ENCODE results near the gene TSEN34.
"Not testable (repeated sequence)": the region's sequence is repeated elsewhere in the genome, so short reads cannot be mapped to it uniquely, and the experiment has no call there.

TSEN34 gene

DNA sequence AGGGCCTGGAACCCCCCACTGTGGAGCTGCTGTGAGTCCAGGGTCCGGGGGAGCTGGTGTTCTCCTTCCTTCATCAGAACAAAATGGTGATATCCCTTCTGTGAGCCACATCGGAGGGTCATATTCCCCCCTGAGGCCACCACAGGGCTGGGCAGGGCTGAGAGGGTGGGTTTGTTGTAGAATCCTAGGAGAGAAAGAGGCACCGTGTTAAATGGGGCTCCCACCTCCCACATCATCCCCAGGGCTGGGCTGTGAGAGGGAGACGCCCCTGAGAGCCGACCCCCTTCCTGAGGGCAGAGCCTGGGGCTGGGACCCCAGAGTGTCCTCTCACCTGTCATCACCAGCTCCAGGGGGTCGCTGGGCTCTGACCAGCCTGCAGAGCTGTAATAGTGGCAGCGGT is 30.8 kb downstream of the TSEN34 start:
- not testable (repeated sequence) for H3K9me3 ChIP-seq (ENCODE audit: control insufficient read depth in 2 of 2, low read length in 2 of 2); H3K27ac ChIP-seq (ENCODE audit: low read length); H3K4me1 ChIP-seq (ENCODE audit: control insufficient read depth, insufficient read depth, low read length); H3K9ac ChIP-seq (ENCODE audit: low read length in 2 of 2); H3K27me3 ChIP-seq (ENCODE audit: control insufficient read depth in 1 of 2, insufficient read depth in 2 of 2, low read length in 2 of 2); H3K36me3 ChIP-seq (ENCODE audit: control insufficient read depth in 2 of 2, insufficient read depth in 2 of 2, low read length in 2 of 2); H3K4me3 ChIP-seq (ENCODE audit: low read length in 2 of 2)

GRCh38 chr19:54222474-54223276 is 31.6 kb downstream of the TSEN34 start, which contains the start of gene LILRB3:
Gene LILRB3, minus strand, starts transcription at chr19:54223007. Its CDS starts 31 bp downstream, at chr19:54222976.
- not testable (repeated sequence) for H3K4me1 ChIP-seq (ENCODE audit: control insufficient read depth, insufficient read depth, low read length); H3K9ac ChIP-seq (ENCODE audit: low read length in 2 of 2); H3K4me3 ChIP-seq (ENCODE audit: low read length in 2 of 2); H3K36me3 ChIP-seq (ENCODE audit: control insufficient read depth in 2 of 2, insufficient read depth in 2 of 2, low read length in 2 of 2); H3K9me3 ChIP-seq (ENCODE audit: control insufficient read depth in 2 of 2, low read length in 2 of 2); H3K27ac ChIP-seq (ENCODE audit: low read length)
- peaks cover 0 to 12% of the 10 kb centered on the region in 2 donors for H3K27me3 ChIP-seq (ENCODE audit: control insufficient read depth in 1 of 2, insufficient read depth in 2 of 2, low read length in 2 of 2)

GRCh38 chr19:54223277-54223936 is 32.3 kb downstream of the TSEN34 start:
- not testable (repeated sequence) for H3K27ac ChIP-seq (ENCODE audit: low read length)

GRCh38 chr19:54223937-54224281 is 32.8 kb downstream of the TSEN34 start:
- not testable (repeated sequence) for H3K4me1 ChIP-seq (ENCODE audit: control insufficient read depth, insufficient read depth, low read length); H3K4me3 ChIP-seq (ENCODE audit: low read length in 2 of 2); H3K36me3 ChIP-seq (ENCODE audit: control insufficient read depth in 2 of 2, insufficient read depth in 2 of 2, low read length in 2 of 2); H3K9me3 ChIP-seq (ENCODE audit: control insufficient read depth in 2 of 2, low read length in 2 of 2); H3K27ac ChIP-seq (ENCODE audit: low read length); H3K9ac ChIP-seq (ENCODE audit: low read length in 2 of 2)
- peaks cover 5 to 12% of the 10 kb centered on the region in 2 donors for H3K27me3 ChIP-seq (ENCODE audit: control insufficient read depth in 1 of 2, insufficient read depth in 2 of 2, low read length in 2 of 2)

More at GRCh38 chr19:54223277-54223936, 32.3 kb downstream of the TSEN34 start:
- H3K9me3 ChIP-seq (ENCODE audit: control insufficient read depth in 2 of 2, low read length in 2 of 2); H3K36me3 ChIP-seq (ENCODE audit: control insufficient read depth in 2 of 2, insufficient read depth in 2 of 2, low read length in 2 of 2); H3K9ac ChIP-seq (ENCODE audit: low read length in 2 of 2); H3K4me1 ChIP-seq (ENCODE audit: control insufficient read depth, insufficient read depth, low read length); H3K4me3 ChIP-seq (ENCODE audit: low read length in 2 of 2): not testable (repeated sequence)
- H3K27me3 ChIP-seq (ENCODE audit: control insufficient read depth in 1 of 2, insufficient read depth in 2 of 2, low read length in 2 of 2): peaks cover 4 to 12% of the 10 kb centered on the region in 2 donors

GRCh38 chr19:54224619-54225018 is 33.5 kb downstream of the TSEN34 start:
- peaks cover 6 to 12% of the 10 kb centered on the region in 2 donors for H3K27me3 ChIP-seq (ENCODE audit: control insufficient read depth in 1 of 2, insufficient read depth in 2 of 2, low read length in 2 of 2)
- not testable (repeated sequence) for H3K4me3 ChIP-seq (ENCODE audit: low read length in 2 of 2); H3K9me3 ChIP-seq (ENCODE audit: control insufficient read depth in 2 of 2, low read length in 2 of 2); H3K27ac ChIP-seq (ENCODE audit: low read length); H3K4me1 ChIP-seq (ENCODE audit: control insufficient read depth, insufficient read depth, low read length); H3K9ac ChIP-seq (ENCODE audit: low read length in 2 of 2); H3K36me3 ChIP-seq (ENCODE audit: control insufficient read depth in 2 of 2, insufficient read depth in 2 of 2, low read length in 2 of 2)

DNA sequence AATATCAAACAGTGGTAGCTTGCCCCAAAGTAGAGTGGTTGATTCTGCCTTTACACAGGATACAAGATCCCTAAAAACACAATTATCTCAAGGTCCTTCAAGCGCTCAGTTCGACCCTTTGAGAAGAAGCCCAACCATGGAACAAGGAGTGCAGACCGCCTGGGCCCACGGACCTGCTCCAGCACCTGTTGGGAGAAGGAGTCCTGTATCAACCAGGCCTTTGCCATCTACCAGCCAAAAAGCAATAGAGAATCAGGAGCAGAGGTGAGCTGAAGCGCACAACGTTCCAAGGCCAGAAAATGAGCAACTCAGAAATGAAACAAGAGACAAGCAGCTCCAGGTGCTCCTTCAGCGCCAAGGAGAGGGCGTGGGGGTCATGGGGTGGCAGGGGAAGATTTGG is 38.0 kb downstream of the TSEN34 start:
- no peaks in the 10 kb centered on the region for H3K9me3 ChIP-seq (ENCODE audit: control insufficient read depth in 2 of 2, low read length in 2 of 2)
- no peaks in the 10 kb centered on the region for H3K36me3 ChIP-seq (ENCODE audit: control insufficient read depth in 2 of 2, insufficient read depth in 2 of 2, low read length in 2 of 2)
- H3K9ac ChIP-seq (ENCODE audit: low read length in 2 of 2): no peak overlapping the region
- H3K27ac ChIP-seq (ENCODE audit: low read length): no peak overlapping the region
- H3K4me3 ChIP-seq (ENCODE audit: low read length in 2 of 2): no peak overlapping the region
- peaks cover 5% of the 10 kb centered on the region for H3K4me1 ChIP-seq (ENCODE audit: control insufficient read depth, insufficient read depth, low read length)
- peaks cover 10 to 13% of the 10 kb centered on the region in 2 donors for H3K27me3 ChIP-seq (ENCODE audit: control insufficient read depth in 1 of 2, insufficient read depth in 2 of 2, low read length in 2 of 2)

DNA sequence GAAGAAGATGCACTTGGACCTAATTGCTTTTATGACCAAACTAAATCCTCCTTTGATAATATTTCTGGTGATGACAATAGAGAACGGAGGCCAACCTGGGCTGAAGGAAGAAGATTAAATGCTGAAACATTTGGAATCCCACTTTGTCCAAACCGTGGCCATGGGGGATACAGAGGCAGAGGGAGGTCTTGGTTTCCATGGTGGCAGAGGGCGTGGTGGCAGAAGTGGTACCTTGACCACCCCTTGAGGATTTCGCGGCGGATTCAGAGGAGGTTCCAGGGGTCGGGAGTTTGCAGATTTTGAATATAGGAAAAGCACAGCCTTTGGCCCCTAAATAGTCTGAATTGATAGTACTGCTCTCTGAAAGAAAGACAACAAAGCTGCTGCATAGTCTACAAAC is 38.9 kb downstream of the TSEN34 start:
- H3K9ac ChIP-seq (ENCODE audit: low read length in 2 of 2): no peak overlapping the region
- H3K4me3 ChIP-seq (ENCODE audit: low read length in 2 of 2): no peak overlapping the region
- H3K9me3 ChIP-seq (ENCODE audit: control insufficient read depth in 2 of 2, low read length in 2 of 2): no peaks in the 10 kb centered on the region
- peaks cover 5% of the 10 kb centered on the region for H3K4me1 ChIP-seq (ENCODE audit: control insufficient read depth, insufficient read depth, low read length)
- H3K27ac ChIP-seq (ENCODE audit: low read length): no peak overlapping the region
- H3K36me3 ChIP-seq (ENCODE audit: control insufficient read depth in 2 of 2, insufficient read depth in 2 of 2, low read length in 2 of 2): no peaks in the 10 kb centered on the region
- H3K27me3 ChIP-seq (ENCODE audit: control insufficient read depth in 1 of 2, insufficient read depth in 2 of 2, low read length in 2 of 2): peaks cover 10 to 13% of the 10 kb centered on the region in 2 donors

DNA sequence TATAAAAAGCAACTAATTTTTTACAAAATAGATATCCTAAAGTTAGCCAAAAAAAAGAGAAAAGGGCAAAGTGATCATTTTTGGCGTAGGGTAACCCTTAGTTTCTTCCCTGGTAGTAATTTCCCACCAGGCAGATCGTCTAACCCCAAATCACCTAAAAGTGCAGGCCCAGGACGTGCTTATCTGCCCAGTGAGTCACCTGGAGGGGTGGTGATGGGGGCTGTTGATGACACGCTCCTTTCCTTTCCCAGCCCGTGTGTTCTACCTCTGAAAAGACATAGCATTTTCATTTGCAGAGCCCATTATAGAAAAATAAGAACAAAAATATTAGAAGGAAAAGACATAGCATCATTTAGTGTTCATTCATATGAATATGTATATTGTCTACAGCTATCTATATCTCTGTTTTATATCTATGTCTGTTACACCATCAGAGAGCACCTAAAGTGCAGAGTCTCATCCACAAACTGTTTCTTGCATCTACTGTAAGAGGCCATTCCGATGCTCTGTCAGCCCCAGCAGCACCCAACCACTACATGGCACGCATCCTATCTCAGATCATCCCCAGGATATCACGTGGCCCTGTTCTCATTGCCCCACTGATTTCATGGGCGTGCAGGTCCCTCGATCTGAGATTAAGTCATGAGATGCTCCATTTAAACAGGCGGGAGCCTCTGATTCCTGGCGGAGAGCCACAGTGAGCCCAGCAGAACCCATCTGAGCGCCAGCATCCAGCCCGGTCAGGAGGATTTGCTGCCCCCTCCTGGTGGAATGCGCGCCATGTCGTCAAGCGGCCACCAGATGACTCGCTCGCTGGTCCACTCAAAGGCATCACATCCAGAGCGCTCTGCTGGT is 40.2 kb downstream of the TSEN34 start:
- Histone ChIP-seq H3K27ac (ENCODE audit: low read length) (no peak overlapping the region), H3K9ac (ENCODE audit: low read length in 2 of 2) (no peak overlapping the region), H3K4me1 (ENCODE audit: control insufficient read depth, insufficient read depth, low read length) (peaks cover 5% of the 10 kb centered on the region), H3K4me3 (ENCODE audit: low read length in 2 of 2) (no peak overlapping the region), H3K27me3 (ENCODE audit: control insufficient read depth in 1 of 2, insufficient read depth in 2 of 2, low read length in 2 of 2) (peaks cover 10% of the 10 kb centered on the region in 2 donors), H3K9me3 (ENCODE audit: control insufficient read depth in 2 of 2, low read length in 2 of 2) (no peaks in the 10 kb centered on the region), H3K36me3 (ENCODE audit: control insufficient read depth in 2 of 2, insufficient read depth in 2 of 2, low read length in 2 of 2) (no peaks in the 10 kb centered on the region)

DNA sequence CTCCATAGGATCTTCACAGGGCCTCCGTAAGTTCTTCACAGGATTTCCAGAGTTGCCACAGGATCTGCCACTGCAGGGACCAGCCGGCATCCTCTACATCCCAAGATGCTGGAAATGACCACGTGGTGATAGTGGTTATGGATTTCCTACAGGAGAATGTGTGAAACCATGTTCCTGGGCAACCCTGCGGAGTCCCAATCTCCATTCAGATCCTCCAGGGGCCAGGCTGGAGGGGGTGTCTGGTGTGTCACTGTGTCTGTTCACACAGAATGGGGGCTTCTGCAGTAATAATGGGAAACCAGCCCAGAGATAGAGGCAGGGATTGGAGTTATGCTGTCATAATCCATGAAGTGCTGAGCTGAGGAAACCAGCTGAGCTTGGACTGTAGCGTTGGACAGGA is 42.8 kb downstream of the TSEN34 start:
- Histone ChIP-seq H3K27ac (ENCODE audit: low read length) (no peak overlapping the region), H3K27me3 (ENCODE audit: control insufficient read depth in 1 of 2, insufficient read depth in 2 of 2, low read length in 2 of 2) (peaks cover 4 to 7% of the 10 kb centered on the region in 2 donors), H3K9me3 (ENCODE audit: control insufficient read depth in 2 of 2, low read length in 2 of 2) (no peaks in the 10 kb centered on the region), H3K9ac (ENCODE audit: low read length in 2 of 2) (no peak overlapping the region), H3K4me3 (ENCODE audit: low read length in 2 of 2) (no peak overlapping the region), H3K36me3 (ENCODE audit: control insufficient read depth in 2 of 2, insufficient read depth in 2 of 2, low read length in 2 of 2) (no peaks in the 10 kb centered on the region), H3K4me1 (ENCODE audit: control insufficient read depth, insufficient read depth, low read length) (peaks cover 5% of the 10 kb centered on the region)

DNA sequence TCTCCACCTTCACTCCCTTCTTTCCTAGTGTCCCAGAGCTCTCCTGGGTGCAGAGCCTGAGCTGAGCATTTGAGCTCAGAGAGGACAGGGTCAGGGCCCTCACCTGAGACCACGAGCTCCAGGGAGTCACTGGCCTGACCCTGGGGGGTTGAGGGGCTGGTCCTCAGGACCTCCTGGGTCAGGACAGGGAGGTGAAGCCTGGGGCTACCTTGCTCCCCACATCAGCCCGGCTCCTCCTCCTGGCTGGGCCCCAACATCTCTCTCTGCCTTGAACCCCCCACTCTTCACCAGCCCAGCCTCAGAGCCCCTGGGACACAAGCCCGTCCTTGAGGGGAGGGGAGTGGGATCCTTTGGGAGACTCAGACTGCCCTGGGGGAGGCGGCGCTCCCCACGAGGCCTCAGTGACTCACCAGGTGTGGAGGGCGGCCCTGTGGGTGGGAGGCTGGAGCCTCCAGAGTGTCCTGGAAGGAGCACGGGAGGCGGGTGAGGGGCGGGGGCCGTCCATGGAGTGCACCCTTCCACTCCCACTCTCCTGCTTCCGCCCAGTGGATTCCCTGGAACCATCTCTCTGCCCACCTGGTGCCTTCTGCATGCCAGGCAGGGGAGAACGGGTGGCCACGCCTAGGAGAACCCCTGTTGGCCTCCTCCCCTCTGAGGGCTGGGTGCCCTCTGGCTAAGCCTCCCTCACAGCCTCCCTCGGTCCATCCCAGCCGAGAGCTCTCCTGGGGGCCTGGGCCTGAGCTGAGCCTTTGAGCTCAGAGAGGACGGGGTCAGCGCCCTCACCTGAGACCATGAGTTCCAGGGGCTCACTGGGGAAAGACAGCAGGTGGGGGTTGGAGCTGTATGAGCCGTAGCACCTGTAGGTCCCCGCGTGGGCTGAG is 48.6 kb downstream of the TSEN34 start:
- H3K4me3 ChIP-seq (ENCODE audit: low read length in 2 of 2); H3K4me1 ChIP-seq (ENCODE audit: control insufficient read depth, insufficient read depth, low read length); H3K27ac ChIP-seq (ENCODE audit: low read length); H3K36me3 ChIP-seq (ENCODE audit: control insufficient read depth in 2 of 2, insufficient read depth in 2 of 2, low read length in 2 of 2); H3K9ac ChIP-seq (ENCODE audit: low read length in 2 of 2); H3K27me3 ChIP-seq (ENCODE audit: control insufficient read depth in 1 of 2, insufficient read depth in 2 of 2, low read length in 2 of 2); H3K9me3 ChIP-seq (ENCODE audit: control insufficient read depth in 2 of 2, low read length in 2 of 2): not testable (repeated sequence)

All from stomach smooth muscle (tissue), 2 donors.